T-helper 22 cell (primary cell): ENCODE measurements around the gene UBC.
"Not testable (repeated sequence)": the region's sequence is repeated elsewhere in the genome, so short reads cannot be mapped to it uniquely, and the experiment has no call there.

Source experiments
- DNase-seq: peaks from one replicate; pipeline ENCODE4 v3.0.0-alpha.2; 2020; ENCODE audit warnings: low read depth

Gene UBC

GRCh38 chr12:124884587-124885438, 29.6 kb downstream of the UBC start:
- DNase-seq, result no peak

- DNase-seq, result no peak
These were observed 31.0 kb downstream of the UBC start for GRCh38 chr12:124883263-124884130.

DNA sequence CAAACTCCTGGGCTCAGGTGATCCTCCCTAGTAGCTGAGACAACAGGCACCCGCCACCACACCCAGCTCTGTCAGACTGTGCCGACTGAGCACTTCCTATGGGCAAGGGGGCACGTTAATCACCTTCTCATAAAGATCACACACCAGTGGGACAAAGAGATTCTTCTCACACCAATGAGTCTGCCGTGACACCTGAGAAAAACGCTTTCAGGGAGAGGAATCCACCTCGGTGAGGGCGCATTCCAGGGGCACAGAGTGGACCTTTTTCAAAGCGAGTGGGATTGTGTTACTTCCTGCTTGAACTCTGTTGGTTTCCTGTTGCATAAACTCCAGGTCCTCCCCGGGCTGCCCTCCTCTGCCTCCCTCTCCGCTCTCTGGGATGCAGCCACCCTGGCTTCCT, 33.3 kb downstream of the UBC start:
- DNase-seq, result no peak

DNA sequence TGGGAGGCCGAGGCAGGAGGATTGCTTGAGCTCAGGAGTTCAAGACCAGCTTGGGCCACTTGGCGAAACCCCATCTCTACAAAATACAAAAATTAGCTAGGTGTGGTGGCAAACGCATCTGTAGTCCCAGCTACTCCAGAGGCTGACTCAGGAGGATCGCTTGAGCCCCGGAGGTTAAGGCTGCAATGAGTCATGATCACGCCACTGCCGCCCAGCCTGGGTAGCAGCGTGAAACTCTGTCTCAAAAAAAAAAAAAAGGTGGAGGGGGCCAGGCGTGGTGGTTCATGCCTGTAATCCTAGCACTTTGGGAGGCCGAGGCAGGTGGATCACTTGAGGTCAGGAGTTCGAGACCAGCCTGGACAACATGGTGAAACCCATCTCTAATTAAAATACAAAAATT, 34.1 kb downstream of the UBC start:
- DNase-seq, result not testable (repeated sequence)

DNA sequence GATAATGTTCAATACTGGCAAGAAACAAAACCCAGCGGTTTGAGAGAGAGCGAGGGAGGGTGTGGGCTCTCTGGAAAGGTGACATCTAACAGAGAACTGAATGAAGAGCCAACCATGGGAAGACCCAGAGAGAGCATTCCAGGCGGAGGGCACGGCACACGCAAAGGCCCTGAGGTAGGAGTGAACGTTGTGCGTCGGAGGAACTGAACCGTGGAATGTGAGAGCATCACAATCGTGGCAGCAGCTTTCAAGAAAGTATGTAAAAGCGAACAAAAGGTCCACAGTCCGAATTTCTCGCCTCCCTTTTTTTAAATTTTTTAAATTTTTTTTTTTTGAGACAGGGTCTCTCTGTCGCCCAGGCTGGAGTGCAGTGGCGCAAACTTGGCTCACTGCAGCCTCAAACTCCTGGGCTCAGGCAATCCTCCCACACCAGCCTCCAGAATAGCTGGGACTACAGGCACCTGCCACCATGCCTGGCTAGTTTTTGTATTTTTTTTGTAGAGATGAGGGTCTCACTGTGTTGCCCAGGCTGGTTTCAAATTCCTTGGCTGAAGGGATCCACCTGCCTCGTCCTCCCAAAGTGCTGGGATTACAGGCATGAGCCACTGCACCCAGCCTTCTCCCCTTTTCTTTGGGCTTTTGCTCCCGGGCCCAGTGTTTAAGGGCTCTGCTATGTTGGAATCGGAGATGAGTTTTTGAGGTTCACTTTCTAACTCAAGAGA, 35.5 kb downstream of the UBC start:
- no peak for DNase-seq

GRCh38 chr12:124877423-124877822, 37.0 kb downstream of the UBC start:
- DNase-seq, result no peak

- no peak for DNase-seq
These were observed 38.3 kb downstream of the UBC start for GRCh38 chr12:124876171-124876570.

GRCh38 chr12:124875803-124876132, 38.7 kb downstream of the UBC start:
- DNase-seq, result no peak

DNA sequence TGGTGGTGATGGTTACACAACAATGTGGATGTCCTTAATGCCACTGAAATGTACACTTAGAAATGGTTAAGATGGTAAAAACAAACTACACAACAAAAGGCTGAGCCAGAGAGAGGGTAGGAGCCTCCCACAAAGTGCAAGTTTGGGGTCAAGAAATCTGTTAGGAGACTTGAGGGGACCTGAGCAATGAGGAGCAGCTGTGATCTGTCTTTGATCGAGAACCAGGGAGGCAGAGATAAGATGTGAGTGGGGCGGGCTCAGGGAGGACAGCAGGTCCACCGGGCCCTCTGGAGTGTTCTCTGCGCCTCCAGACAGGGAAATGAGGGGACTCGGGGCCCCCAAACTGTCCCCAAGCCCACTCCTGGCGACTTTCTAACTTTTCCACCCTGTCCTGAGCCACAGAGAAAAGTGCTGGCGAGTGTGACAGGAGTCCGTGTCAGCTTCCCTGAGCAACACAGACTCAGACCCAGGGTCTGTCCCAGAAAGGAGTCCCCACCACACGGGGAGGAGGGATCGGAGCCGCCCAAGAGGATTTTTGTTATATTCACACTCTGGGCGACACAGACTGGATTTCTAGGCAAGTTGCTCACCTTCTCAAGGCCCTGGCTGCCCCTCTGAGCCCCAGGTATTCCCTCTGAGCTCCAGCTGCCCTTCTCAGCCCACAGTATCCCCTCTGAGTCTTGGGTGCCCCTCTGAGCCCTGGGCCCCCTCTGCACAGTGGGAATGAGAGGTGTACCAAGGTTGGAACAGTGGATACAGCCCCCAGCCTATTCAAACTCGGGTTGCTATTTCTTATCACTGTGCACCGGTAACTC, 39.3 kb downstream of the UBC start:
- DNase-seq, result no peak

DNA sequence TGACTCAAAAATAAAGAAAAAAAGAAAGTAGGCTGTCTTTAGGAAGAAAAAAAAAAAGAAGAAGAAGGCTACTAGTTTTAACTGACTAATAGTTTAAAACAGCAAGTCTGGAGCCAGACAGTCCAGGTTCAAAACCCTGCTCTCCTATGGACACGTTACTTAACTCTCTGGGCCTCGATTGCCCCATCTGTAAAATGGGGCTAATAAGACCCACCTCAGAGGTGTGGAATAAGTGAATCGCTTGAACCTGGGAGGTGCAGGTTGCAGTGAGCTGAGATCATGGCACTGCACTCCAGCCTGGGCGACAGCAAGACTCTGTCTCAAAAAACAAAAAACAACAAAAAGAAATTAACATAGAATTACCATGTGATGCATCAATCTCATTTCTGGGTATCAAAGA, 40.3 kb downstream of the UBC start:
- DNase-seq, result no peak

DNA sequence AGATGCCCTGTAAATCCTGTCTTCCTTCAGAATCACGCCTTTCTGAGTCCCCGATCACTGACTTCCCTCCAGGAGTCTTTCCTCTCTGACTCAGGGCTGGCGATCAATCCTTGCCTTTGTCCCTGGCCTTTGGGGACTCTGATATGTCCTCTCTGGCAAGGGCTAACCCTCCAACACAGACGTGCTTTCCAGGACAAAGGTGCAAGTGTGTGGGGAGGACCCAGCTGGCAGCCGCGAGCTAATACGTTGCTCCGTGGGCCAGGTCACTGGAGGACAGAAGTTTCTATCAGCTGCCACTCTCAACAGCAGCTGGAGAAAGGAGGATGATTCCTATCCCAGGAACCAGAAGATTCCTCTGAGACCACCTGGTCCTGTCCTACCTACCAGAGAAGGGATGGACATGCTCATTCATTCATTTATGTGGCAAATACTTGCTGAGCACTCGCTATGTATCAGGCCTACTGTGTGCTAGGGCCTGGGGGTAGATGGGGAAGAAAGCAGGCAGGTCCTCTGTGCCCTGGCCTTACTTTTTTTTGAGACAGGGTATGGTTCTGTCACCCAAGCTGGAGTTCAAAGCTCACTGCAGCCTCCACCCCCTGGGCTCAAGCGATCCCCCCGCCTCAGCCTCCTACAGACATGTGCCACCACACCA, 42.3 kb downstream of the UBC start:
- DNase-seq, result no peak

GRCh38 chr12:124871297-124871696, 43.2 kb downstream of the UBC start:
- no peak for DNase-seq

- no peak for DNase-seq
These were observed 43.9 kb downstream of the UBC start for GRCh38 chr12:124870515-124870914.

DNA sequence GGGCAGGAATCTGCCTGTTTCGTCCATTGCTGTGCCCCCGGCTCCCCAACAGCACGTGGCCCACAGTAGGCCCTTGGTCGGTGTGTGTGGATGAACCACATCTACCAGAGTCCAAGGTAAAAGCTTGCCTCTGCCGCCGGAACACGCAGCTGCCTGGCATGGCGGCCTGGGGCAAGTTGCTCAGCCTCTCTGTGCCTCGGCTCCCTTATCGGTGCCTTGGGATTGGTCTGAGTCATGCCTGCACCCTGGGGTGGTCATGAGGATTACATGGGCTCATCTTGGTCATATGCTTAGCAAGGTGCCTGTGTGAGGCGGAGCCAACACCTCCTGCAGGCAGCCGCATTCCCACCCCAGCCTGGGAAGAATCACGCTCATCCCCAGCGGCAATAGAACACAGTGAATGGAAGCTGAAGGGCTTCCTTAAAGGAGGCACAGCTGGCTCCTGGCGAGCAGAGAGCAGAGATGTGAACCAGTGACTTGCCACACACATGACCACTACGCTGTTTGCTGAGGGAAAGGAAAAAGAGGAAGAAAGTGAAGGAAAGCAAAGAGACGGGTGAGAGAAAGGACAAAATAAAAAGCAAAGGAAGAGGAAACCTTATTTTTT, 45.3 kb downstream of the UBC start:
- DNase-seq, result no peak

- DNase-seq, result no peak
These were observed 46.0 kb downstream of the UBC start for GRCh38 chr12:124868252-124869058.

DNA sequence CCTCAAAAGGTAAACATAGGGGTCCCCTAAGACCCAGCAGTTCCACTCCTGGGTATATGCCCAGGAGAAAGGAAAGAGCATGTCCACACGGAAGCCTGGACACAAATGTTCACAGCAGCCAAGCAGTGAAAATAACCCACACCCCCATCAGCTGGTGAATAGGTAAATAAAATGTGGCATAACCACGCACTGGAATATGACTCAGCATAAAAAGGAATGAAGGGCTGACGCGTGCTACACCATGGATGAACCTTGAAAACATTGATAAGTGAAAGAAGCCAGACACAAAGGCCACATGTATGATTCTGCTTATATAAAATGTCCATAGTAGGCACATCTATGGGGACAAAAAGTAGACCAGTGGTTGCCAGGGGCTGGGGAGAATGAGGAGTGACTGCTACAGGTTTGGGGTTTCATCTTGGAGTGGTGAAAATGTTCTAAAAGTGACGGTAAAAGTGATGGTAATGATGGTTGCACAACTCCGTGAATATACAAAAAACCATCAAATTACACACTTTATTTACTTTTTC, 47.0 kb downstream of the UBC start:
- DNase-seq, result no peak

- no peak for DNase-seq
These were observed 47.5 kb downstream of the UBC start for GRCh38 chr12:124866883-124867400.

DNA sequence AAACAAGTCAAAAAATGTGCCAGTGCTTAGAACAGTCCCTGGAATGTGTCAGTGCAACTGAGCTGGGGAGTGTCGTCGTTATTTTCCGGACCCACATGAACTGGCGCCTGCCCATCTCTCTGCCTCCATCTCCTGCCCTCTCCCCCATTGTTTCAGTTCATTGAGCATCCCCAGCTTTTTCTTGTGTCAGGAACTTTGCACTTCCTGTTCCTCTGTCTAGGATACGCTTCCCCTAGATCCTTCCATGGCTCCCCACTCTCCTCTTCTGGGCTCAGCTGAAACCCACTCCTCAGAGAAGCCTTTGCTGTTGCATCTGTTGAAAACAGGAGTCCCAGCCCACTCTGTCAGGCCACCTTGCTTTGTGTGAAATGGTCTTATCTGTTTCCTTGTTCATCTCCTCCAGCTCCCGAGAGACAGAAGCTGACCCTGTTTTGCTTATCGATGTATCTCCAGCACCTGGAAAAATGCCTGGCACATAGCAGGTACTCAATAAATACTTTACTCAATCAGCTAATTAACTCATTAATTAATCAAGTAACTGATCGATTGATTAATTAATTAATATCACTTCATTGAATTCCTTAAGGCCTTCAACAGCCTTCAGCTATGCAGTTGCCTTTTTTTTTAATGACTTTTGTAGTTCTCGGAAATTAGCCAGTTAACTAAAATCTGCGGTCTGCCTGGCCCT, 48.1 kb downstream of the UBC start:
- no peak for DNase-seq

DNA sequence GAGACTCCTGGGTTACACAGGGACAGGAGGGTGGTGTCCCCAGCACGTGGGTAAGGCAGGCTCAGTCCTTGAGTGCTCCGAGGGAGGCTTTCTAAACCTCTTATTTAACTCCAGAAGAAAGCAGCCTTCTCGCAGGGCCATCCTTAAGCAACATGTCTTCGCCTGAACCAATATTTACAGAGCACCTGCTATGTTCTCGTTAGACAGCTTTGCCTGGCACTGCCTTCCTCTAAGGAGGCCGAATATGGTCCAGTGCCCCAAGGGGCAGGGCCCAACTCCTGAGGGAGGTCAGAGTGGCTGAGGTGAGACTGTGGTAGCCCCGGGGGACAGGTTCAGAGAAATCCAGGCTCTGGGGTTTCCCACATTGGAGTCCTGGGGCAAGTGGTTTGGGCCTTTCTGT, 48.7 kb downstream of the UBC start:
- no peak for DNase-seq
